ENCODE results near the gene SCN1A. TPM values are rescaled to one million over a fixed set of nuclear protein-coding genes. Genes with fewer than 3 reads are reported as not detected.

SCN1A gene
- total and polyA plus RNA-seq, 2 of the 13 experiments (the other 11 are each of a cell fraction or from before 2014, with no cell fraction given), result 19.9 to 39.4 TPM

- TF ChIP-seq HBP1 (CRISPR knock-in tag; IDR thresholded peaks at IDR 0.05; ENCODE audit: low read depth), result no peak
- TF ChIP-seq ZFP41 (CRISPR knock-in tag; IDR thresholded peaks at IDR 0.05; ENCODE audit: borderline replicate concordance), result no peak
- TF ChIP-seq, protein P1, sequence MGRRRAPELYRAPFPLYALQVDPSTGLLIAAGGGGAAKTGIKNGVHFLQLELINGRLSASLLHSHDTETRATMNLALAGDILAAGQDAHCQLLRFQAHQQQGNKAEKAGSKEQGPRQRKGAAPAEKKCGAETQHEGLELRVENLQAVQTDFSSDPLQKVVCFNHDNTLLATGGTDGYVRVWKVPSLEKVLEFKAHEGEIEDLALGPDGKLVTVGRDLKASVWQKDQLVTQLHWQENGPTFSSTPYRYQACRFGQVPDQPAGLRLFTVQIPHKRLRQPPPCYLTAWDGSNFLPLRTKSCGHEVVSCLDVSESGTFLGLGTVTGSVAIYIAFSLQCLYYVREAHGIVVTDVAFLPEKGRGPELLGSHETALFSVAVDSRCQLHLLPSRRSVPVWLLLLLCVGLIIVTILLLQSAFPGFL (CRISPR knock-in tag; IDR thresholded peaks at IDR 0.05), result no peak
- no peak for TF ChIP-seq PAX8 (CRISPR knock-in tag; IDR thresholded peaks at IDR 0.05; ENCODE audit: borderline replicate concordance)
- TF ChIP-seq, protein P2, sequence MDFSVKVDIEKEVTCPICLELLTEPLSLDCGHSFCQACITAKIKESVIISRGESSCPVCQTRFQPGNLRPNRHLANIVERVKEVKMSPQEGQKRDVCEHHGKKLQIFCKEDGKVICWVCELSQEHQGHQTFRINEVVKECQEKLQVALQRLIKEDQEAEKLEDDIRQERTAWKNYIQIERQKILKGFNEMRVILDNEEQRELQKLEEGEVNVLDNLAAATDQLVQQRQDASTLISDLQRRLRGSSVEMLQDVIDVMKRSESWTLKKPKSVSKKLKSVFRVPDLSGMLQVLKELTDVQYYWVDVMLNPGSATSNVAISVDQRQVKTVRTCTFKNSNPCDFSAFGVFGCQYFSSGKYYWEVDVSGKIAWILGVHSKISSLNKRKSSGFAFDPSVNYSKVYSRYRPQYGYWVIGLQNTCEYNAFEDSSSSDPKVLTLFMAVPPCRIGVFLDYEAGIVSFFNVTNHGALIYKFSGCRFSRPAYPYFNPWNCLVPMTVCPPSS (IDR thresholded peaks at IDR 0.05), result no peak
- TF ChIP-seq, protein P3, sequence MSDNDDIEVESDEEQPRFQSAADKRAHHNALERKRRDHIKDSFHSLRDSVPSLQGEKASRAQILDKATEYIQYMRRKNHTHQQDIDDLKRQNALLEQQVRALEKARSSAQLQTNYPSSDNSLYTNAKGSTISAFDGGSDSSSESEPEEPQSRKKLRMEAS (IDR thresholded peaks at IDR 0.05), result no peak
- peak; percentile 84 for TF ChIP-seq FOXP4 (CRISPR knock-in tag; IDR thresholded peaks at IDR 0.05)
- no peak for TF ChIP-seq ZNF460 (CRISPR knock-in tag; IDR thresholded peaks at IDR 0.05; ENCODE audit: borderline replicate concordance)
- no peak for TF ChIP-seq ZNF609 (CRISPR knock-in tag; IDR thresholded peaks at IDR 0.05; ENCODE audit: borderline replicate concordance)
- TF ChIP-seq, protein P4, sequence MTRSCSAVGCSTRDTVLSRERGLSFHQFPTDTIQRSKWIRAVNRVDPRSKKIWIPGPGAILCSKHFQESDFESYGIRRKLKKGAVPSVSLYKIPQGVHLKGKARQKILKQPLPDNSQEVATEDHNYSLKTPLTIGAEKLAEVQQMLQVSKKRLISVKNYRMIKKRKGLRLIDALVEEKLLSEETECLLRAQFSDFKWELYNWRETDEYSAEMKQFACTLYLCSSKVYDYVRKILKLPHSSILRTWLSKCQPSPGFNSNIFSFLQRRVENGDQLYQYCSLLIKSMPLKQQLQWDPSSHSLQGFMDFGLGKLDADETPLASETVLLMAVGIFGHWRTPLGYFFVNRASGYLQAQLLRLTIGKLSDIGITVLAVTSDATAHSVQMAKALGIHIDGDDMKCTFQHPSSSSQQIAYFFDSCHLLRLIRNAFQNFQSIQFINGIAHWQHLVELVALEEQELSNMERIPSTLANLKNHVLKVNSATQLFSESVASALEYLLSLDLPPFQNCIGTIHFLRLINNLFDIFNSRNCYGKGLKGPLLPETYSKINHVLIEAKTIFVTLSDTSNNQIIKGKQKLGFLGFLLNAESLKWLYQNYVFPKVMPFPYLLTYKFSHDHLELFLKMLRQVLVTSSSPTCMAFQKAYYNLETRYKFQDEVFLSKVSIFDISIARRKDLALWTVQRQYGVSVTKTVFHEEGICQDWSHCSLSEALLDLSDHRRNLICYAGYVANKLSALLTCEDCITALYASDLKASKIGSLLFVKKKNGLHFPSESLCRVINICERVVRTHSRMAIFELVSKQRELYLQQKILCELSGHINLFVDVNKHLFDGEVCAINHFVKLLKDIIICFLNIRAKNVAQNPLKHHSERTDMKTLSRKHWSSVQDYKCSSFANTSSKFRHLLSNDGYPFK (CRISPR knock-in tag; IDR thresholded peaks at IDR 0.05; ENCODE audit: borderline replicate concordance), result no peak
Measured at GRCh38 chr2:166135152-166135848, 7.5 kb upstream of the SCN1A start (continued).
